ENCODE results near the gene AKR1C2.
"Not testable (repeated sequence)": the region's sequence is repeated elsewhere in the genome, so short reads cannot be mapped to it uniquely, and the experiment has no call there.

AKR1C2 gene

GRCh38 chr10:5003127-5004029 is at the start of gene AKR1C2:
Gene AKR1C2 (minus strand): TSS chr10:5003857. CDS start chr10:5003835, 22 bp downstream.
- not testable (repeated sequence) for H3K4me3 Mint-ChIP-seq; ATAC-seq (replicated peaks); H3K4me1 Mint-ChIP-seq; DNase-seq; H3K27me3 Mint-ChIP-seq; H3K27ac Mint-ChIP-seq; H3K9me3 Mint-ChIP-seq; H3K36me3 Mint-ChIP-seq

GRCh38 chr10:5052951-5053500 is 49.4 kb upstream of the AKR1C2 start:
- not testable (repeated sequence) for DNase-seq; H3K4me1 Mint-ChIP-seq; H3K4me3 Mint-ChIP-seq; ATAC-seq (replicated peaks); H3K9me3 Mint-ChIP-seq; H3K27me3 Mint-ChIP-seq; H3K36me3 Mint-ChIP-seq; H3K27ac Mint-ChIP-seq

GRCh38 chr10:5047912-5048628 is 44.4 kb upstream of the AKR1C2 start:
- H3K27me3 Mint-ChIP-seq, result no peaks in the 10 kb centered on the region
- no peak for ATAC-seq (replicated peaks)
- no peaks in the 10 kb centered on the region for H3K36me3 Mint-ChIP-seq

GRCh38 chr10:5047055-5047454 is 43.4 kb upstream of the AKR1C2 start:
- H3K4me3 Mint-ChIP-seq; H3K27me3 Mint-ChIP-seq; H3K4me1 Mint-ChIP-seq; H3K27ac Mint-ChIP-seq; DNase-seq; ATAC-seq (replicated peaks); H3K9me3 Mint-ChIP-seq; H3K36me3 Mint-ChIP-seq: not testable (repeated sequence)

More at GRCh38 chr10:5047912-5048628, 44.4 kb upstream of the AKR1C2 start:
- Mint-ChIP-seq H3K4me3 (no peak overlapping the region), H3K4me1 (no peaks in the 10 kb centered on the region), H3K27ac (no peak overlapping the region), H3K9me3 (peaks cover 0 to 2% of the 10 kb centered on the region in 2 donors)
- DNase-seq, result no peak

DNA sequence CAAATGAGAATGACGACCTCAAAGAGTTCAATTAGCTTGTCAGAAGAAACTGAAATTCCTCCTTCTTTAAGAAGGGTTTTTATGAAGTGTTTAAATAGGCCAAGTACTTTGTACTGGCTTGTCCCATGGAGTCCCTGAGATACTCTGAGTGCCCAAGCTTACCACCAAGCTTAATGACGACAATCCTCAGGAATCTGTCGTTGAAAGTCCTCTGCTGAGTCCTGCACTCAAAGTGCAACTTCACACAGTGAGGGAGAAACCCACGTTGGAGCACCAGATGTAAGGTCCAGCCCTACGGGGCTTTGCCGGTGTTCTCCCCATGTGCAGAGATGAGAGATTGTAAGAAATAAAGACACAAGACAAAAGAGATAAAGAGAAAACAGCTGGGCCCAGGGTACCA is 42.8 kb upstream of the AKR1C2 start:
- peaks cover 0 to 2% of the 10 kb centered on the region in 2 donors for H3K9me3 Mint-ChIP-seq
- DNase-seq, result no peak
- no peaks in the 10 kb centered on the region for H3K36me3 Mint-ChIP-seq
- no peak overlapping the region for H3K4me3 Mint-ChIP-seq
- H3K4me1 Mint-ChIP-seq, result no peaks in the 10 kb centered on the region
- no peak for ATAC-seq (replicated peaks)
- no peak overlapping the region for H3K27ac Mint-ChIP-seq
- H3K27me3 Mint-ChIP-seq, result peaks cover under 1 to 5% of the 10 kb centered on the region in 2 donors

- Mint-ChIP-seq H3K36me3 (no peaks in the 10 kb centered on the region), H3K4me1 (peaks cover 0 to 1% of the 10 kb centered on the region in 2 donors), H3K27me3 (peaks cover 6 to 9% of the 10 kb centered on the region in 2 donors), H3K27ac (no peak overlapping the region), H3K4me3 (no peak overlapping the region), H3K9me3 (peaks cover 0 to 3% of the 10 kb centered on the region in 2 donors)
- ATAC-seq (replicated peaks) (no peak), DNase-seq (no peak)
Observed at GRCh38 chr10:5045095-5045494, 41.4 kb upstream of the AKR1C2 start.

- H3K9me3 Mint-ChIP-seq, result peaks cover 0 to 3% of the 10 kb centered on the region in 2 donors
- peaks cover 0 to 1% of the 10 kb centered on the region in 2 donors for H3K4me1 Mint-ChIP-seq
- DNase-seq (no peak), ATAC-seq (replicated peaks) (no peak)
- H3K36me3 Mint-ChIP-seq, result no peaks in the 10 kb centered on the region
- H3K27ac Mint-ChIP-seq, result no peak overlapping the region
- peaks cover 6 to 9% of the 10 kb centered on the region in 2 donors for H3K27me3 Mint-ChIP-seq
- H3K4me3 Mint-ChIP-seq, result no peak overlapping the region
Observed at GRCh38 chr10:5043716-5044115, 40.1 kb upstream of the AKR1C2 start.

DNA sequence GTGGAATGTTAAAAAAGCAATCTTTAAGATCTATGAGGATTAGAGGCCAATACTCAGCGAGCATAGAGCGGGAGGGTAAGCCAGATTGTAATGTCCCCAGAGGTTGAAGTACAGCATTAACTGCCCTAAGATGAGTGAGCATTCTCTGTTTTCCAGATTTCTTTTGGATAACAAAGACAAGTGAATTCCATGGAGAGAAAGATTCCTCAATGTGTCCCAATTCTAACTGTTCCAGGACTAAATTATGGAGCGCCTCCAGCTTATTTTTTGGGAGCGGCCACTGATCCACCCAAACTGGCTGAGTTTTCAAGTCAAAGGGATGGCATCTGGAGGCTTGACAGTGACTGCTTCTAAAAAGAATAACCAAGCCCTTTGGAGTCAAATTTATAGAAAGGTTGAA is 39.3 kb upstream of the AKR1C2 start:
- Mint-ChIP-seq H3K4me1 (peaks cover 0 to 1% of the 10 kb centered on the region in 2 donors), H3K27me3 (peaks cover 6 to 9% of the 10 kb centered on the region in 2 donors), H3K36me3 (no peaks in the 10 kb centered on the region), H3K4me3 (no peak overlapping the region), H3K27ac (no peak overlapping the region), H3K9me3 (peaks cover 0 to 3% of the 10 kb centered on the region in 2 donors)
- DNase-seq (no peak), ATAC-seq (replicated peaks) (no peak)

GRCh38 chr10:5041471-5042023 is 37.9 kb upstream of the AKR1C2 start:
- H3K27ac Mint-ChIP-seq, result no peak overlapping the region
- peaks cover 0 to 1% of the 10 kb centered on the region in 2 donors for H3K4me1 Mint-ChIP-seq
- H3K27me3 Mint-ChIP-seq, result peaks cover 6 to 9% of the 10 kb centered on the region in 2 donors
- ATAC-seq (replicated peaks), result no peak
- peaks cover 0 to 5% of the 10 kb centered on the region in 2 donors for H3K9me3 Mint-ChIP-seq
- no peak overlapping the region for H3K4me3 Mint-ChIP-seq
- DNase-seq, result no peak
- H3K36me3 Mint-ChIP-seq, result no peaks in the 10 kb centered on the region

GRCh38 chr10:5040781-5041470 is 37.3 kb upstream of the AKR1C2 start:
- H3K27ac Mint-ChIP-seq, result no peak overlapping the region
- peaks cover 6 to 9% of the 10 kb centered on the region in 2 donors for H3K27me3 Mint-ChIP-seq
- H3K4me3 Mint-ChIP-seq, result no peak overlapping the region
- DNase-seq, result no peak
- peaks cover 0 to 5% of the 10 kb centered on the region in 2 donors for H3K9me3 Mint-ChIP-seq
- ATAC-seq (replicated peaks), result no peak
- H3K4me1 Mint-ChIP-seq, result peaks cover 0 to 1% of the 10 kb centered on the region in 2 donors
- no peaks in the 10 kb centered on the region for H3K36me3 Mint-ChIP-seq

GRCh38 chr10:5040010-5040673 is 36.5 kb upstream of the AKR1C2 start:
- Mint-ChIP-seq H3K27ac (no peak overlapping the region), H3K4me3 (no peak overlapping the region), H3K27me3 (peaks cover 6 to 9% of the 10 kb centered on the region in 2 donors), H3K36me3 (no peaks in the 10 kb centered on the region), H3K9me3 (peaks cover 3 to 7% of the 10 kb centered on the region in 2 donors), H3K4me1 (peaks cover 0 to 1% of the 10 kb centered on the region in 2 donors)
- ATAC-seq (replicated peaks), result no peak
- DNase-seq, result no peak

GRCh38 chr10:5038733-5039132 is 35.1 kb upstream of the AKR1C2 start:
- Mint-ChIP-seq H3K27me3 (peaks cover 8 to 9% of the 10 kb centered on the region in 2 donors), H3K36me3 (no peaks in the 10 kb centered on the region), H3K4me1 (peaks cover 0 to 1% of the 10 kb centered on the region in 2 donors), H3K9me3 (peaks cover 7 to 15% of the 10 kb centered on the region in 2 donors), H3K4me3 (no peak overlapping the region), H3K27ac (no peak overlapping the region)
- DNase-seq (no peak), ATAC-seq (replicated peaks) (no peak)

DNA sequence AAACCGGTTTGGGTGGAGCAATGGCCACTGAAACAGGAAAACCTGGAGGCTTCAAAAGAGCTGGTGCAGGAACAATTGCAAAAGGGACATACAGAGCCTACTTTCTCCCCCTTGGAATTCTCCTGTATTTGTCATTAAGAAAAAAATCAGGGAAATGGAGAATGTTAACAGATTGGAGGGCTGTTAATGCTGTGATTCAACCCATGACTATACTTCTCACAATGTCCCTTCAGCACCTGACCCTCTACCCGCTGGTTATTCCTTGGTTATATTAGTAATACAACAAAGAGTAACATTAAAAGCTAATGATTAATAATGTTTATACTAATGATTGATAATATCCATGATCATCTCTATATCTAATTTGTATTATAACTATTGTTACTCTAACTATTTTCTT is 34.4 kb upstream of the AKR1C2 start:
- Mint-ChIP-seq H3K9me3 (peaks cover 8 to 17% of the 10 kb centered on the region in 2 donors), H3K27ac (no peak overlapping the region), H3K36me3 (no peaks in the 10 kb centered on the region), H3K4me3 (no peak overlapping the region), H3K27me3 (peaks cover 9 to 10% of the 10 kb centered on the region in 2 donors), H3K4me1 (peaks cover 0 to 1% of the 10 kb centered on the region in 2 donors)
- DNase-seq (no peak), ATAC-seq (replicated peaks) (no peak)

Data from stimulated activated naive B cell treated with anti-CD40 and anti-IgM and Interleukin-4, amounts not matched to agents 10 μg/mL and 1 μg/mL and 100 μg/mL, for 72 hours (primary cell).